Inflammatory macrophage (primary cell): ENCODE results near the gene ZFR.
"Not testable (repeated sequence)": the region's sequence is repeated elsewhere in the genome, so short reads cannot be mapped to it uniquely, and the experiment has no call there.

ENCODE experiments used
- DNase-seq, 2 donors: peaks; one replicate each; pipeline ENCODE4 v3.0.0-alpha.2; 2020 to 2022

The ZFR gene

GRCh38 chr5:32406650-32407049 is 37.9 kb downstream of the ZFR start:
- no peak for DNase-seq

- DNase-seq: no peak
These were observed 39.0 kb downstream of the ZFR start for GRCh38 chr5:32405507-32405906.

- DNase-seq: no peak
These were observed 40.8 kb downstream of the ZFR start for GRCh38 chr5:32403760-32404159.

- DNase-seq: peak; percentile 62 to 68
These were observed 44.1 kb downstream of the ZFR start for GRCh38 chr5:32400401-32400800.

GRCh38 chr5:32398754-32399153 is 45.8 kb downstream of the ZFR start:
- DNase-seq: not testable (repeated sequence)

GRCh38 chr5:32394981-32395380 is 49.6 kb downstream of the ZFR start:
- peak; percentile 33 to 52 for DNase-seq

- DNase-seq: no peak
These were observed 52.5 kb downstream of the ZFR start for GRCh38 chr5:32392039-32392438.

GRCh38 chr5:32390819-32391591 is 53.5 kb downstream of the ZFR start:
- DNase-seq: peak; percentile 67 to 77

- DNase-seq: peak; percentile 57 to 70
These were observed 56.0 kb downstream of the ZFR start for GRCh38 chr5:32388432-32389129.

- no peak for DNase-seq
These were observed 56.7 kb downstream of the ZFR start for GRCh38 chr5:32387841-32388240.

GRCh38 chr5:32387211-32387610 is 57.3 kb downstream of the ZFR start:
- no peak for DNase-seq

- no peak for DNase-seq
These were observed 59.9 kb downstream of the ZFR start for GRCh38 chr5:32384621-32385020.

- DNase-seq: no peak
These were observed 61.0 kb downstream of the ZFR start for GRCh38 chr5:32383586-32383985.

GRCh38 chr5:32383065-32383464 is 61.5 kb downstream of the ZFR start:
- no peak for DNase-seq

- DNase-seq: no peak
These were observed 65.1 kb downstream of the ZFR start for GRCh38 chr5:32379421-32379820.

GRCh38 chr5:32378966-32379365 is 65.6 kb downstream of the ZFR start:
- no peak for DNase-seq

GRCh38 chr5:32369542-32370155 is 74.9 kb downstream of the ZFR start:
- peak in 1 of 2 donors; percentile 42 for DNase-seq

- DNase-seq: no peak
These were observed 75.5 kb downstream of the ZFR start for GRCh38 chr5:32369032-32369431.

- not testable (repeated sequence) for DNase-seq
These were observed 77.3 kb downstream of the ZFR start for GRCh38 chr5:32367271-32367670.

GRCh38 chr5:32365623-32366022 is 78.9 kb downstream of the ZFR start:
- no peak for DNase-seq

- DNase-seq: no peak
These were observed 81.5 kb downstream of the ZFR start for GRCh38 chr5:32363030-32363429.

GRCh38 chr5:32362527-32362926 is 82.0 kb downstream of the ZFR start:
- DNase-seq: no peak

- no peak for DNase-seq
These were observed 83.6 kb downstream of the ZFR start for GRCh38 chr5:32360906-32361305.

- no peak for DNase-seq
These were observed 85.9 kb downstream of the ZFR start for GRCh38 chr5:32358611-32359010.
